ENCODE results near the gene DDIAS. TPM values are rescaled to one million over a fixed set of nuclear protein-coding genes. Genes with fewer than 3 reads are reported as not detected.

DDIAS gene
- total and polyA plus RNA-seq, 2 donors (not counting 3 experiments of a cell fraction or from before 2014, with no cell fraction given) = 4.5 to 9.2 TPM

GRCh38 chr11:82967381-82967780, 65.8 kb downstream of the DDIAS start:
- POLR2A ChIA-PET = no interaction called here
- TF ChIP-seq MYC (IDR thresholded peaks at IDR 0.05; ENCODE audit: low read depth, low read length) = no peak
- TF ChIP-seq MAX (IDR thresholded peaks at IDR 0.05; ENCODE audit: insufficient read depth, insufficient read length) = no peak
- TF ChIP-seq, protein P1, sequence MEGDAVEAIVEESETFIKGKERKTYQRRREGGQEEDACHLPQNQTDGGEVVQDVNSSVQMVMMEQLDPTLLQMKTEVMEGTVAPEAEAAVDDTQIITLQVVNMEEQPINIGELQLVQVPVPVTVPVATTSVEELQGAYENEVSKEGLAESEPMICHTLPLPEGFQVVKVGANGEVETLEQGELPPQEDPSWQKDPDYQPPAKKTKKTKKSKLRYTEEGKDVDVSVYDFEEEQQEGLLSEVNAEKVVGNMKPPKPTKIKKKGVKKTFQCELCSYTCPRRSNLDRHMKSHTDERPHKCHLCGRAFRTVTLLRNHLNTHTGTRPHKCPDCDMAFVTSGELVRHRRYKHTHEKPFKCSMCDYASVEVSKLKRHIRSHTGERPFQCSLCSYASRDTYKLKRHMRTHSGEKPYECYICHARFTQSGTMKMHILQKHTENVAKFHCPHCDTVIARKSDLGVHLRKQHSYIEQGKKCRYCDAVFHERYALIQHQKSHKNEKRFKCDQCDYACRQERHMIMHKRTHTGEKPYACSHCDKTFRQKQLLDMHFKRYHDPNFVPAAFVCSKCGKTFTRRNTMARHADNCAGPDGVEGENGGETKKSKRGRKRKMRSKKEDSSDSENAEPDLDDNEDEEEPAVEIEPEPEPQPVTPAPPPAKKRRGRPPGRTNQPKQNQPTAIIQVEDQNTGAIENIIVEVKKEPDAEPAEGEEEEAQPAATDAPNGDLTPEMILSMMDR (IDR thresholded peaks at IDR 0.05; ENCODE audit: extremely low read depth in 1 of 2, insufficient read depth in 1 of 2, low read depth in 1 of 2, low read length in 2 of 2) = no peak
- TF ChIP-seq FOS (IDR thresholded peaks at IDR 0.05; ENCODE audit: borderline replicate concordance, insufficient read depth, low read length) = no peak
- no peak for TF ChIP-seq GATA2 (IDR thresholded peaks at IDR 0.05; ENCODE audit: insufficient read depth, insufficient read length, low read depth, low read length)
- no peak for TF ChIP-seq POLR2A (IDR thresholded peaks at IDR 0.05; ENCODE audit: low read depth, low read length)
- no peak for TF ChIP-seq JUN (IDR thresholded peaks at IDR 0.05; ENCODE audit: borderline replicate concordance, insufficient read depth, insufficient read length, low read depth)
- no peak for TF ChIP-seq EZH2 (IDR thresholded peaks at IDR 0.05; ENCODE audit: borderline replicate concordance, low read depth, low read length, severe bottlenecking)
- TF ChIP-seq POLR2AphosphoS5 (IDR thresholded peaks at IDR 0.05; ENCODE audit: insufficient read depth, low read depth, low read length) = no peak
- no peaks in the 10 kb centered on the region for H3K9me1 ChIP-seq (replicated peaks; ENCODE audit: control insufficient read depth, extremely low read depth, insufficient read depth, low read length)
- no peak overlapping the region for H3K4me3 ChIP-seq (replicated peaks in 1 of 3; ENCODE audit: insufficient read depth in 1 of 3, low read depth in 1 of 3, low read length in 3 of 3)
- no peak overlapping the region for H3K27ac ChIP-seq (ENCODE audit: insufficient read depth, low read depth, low read length)
- no peaks in the 10 kb centered on the region for H3K79me2 ChIP-seq (ENCODE audit: control insufficient read depth, insufficient read depth, low read length)
- FAIRE-seq = peak; percentile 48
- H3K27me3 ChIP-seq (ENCODE audit: control insufficient read depth in 2 of 2, insufficient read depth in 2 of 2, low read length in 2 of 2) = no peaks in the 10 kb centered on the region
- intact Hi-C loops (cut with micrococcal nuclease) (no loop called here), dilution Hi-C loops (cut with MboI; ENCODE audit: extremely low pct_ligation_motif_present, low sequenced_read_pairs) (no loop called here)
- no peaks in the 10 kb centered on the region for H4K20me1 ChIP-seq (replicated peaks; ENCODE audit: control insufficient read depth, extremely low read depth, insufficient read depth, low read length)
- no peaks in the 10 kb centered on the region for H3K4me1 ChIP-seq (ENCODE audit: control insufficient read depth, extremely low read depth, insufficient read depth, low read length)
- H3K9me3 ChIP-seq (replicated peaks; ENCODE audit: control insufficient read depth, insufficient read depth, low read length) = no peaks in the 10 kb centered on the region
- no peak overlapping the region for H3K9ac ChIP-seq (replicated peaks; ENCODE audit: extremely low read depth, insufficient read depth, low read length)
- BruUV-seq (replicated peaks) = no TSS peak
- no peaks in the 10 kb centered on the region for H3K36me3 ChIP-seq (ENCODE audit: control insufficient read depth in 2 of 2, extremely low read depth in 1 of 2, insufficient read depth in 2 of 2, low read length in 2 of 2)
- CTCF ChIA-PET = no interaction called here
- no peak for DNase-seq (ENCODE audit: low read depth, low spot score)
- H2AFZ ChIP-seq (ENCODE audit: low read depth, low read length) = no peak overlapping the region
- H3K4me2 ChIP-seq (ENCODE audit: insufficient read depth, low read length) = no peak overlapping the region
